GM21619 (cell line): ENCODE data around the gene CCL13.
"Not testable (repeated sequence)": the region's sequence is repeated elsewhere in the genome, so short reads cannot be mapped to it uniquely, and the experiment has no call there.

ENCODE experiments used
- ATAC-seq: cut with Tn5 transposase; IDR thresholded peaks from one replicate; pipeline ENCODE4 v1.9.1; 2021; ENCODE audit not compliant: unreplicated experiment

The CCL13 gene

GRCh38 chr17:34356194-34356593 lies at the start of gene CCL13:
TSS of gene CCL13 (plus strand) at chr17:34356480. CDS start at chr17:34356527, 47 bp downstream.
- ATAC-seq: no peak

GRCh38 chr17:34307110-34307509 lies 49.2 kb upstream of the CCL13 start:
- ATAC-seq: no peak

DNA sequence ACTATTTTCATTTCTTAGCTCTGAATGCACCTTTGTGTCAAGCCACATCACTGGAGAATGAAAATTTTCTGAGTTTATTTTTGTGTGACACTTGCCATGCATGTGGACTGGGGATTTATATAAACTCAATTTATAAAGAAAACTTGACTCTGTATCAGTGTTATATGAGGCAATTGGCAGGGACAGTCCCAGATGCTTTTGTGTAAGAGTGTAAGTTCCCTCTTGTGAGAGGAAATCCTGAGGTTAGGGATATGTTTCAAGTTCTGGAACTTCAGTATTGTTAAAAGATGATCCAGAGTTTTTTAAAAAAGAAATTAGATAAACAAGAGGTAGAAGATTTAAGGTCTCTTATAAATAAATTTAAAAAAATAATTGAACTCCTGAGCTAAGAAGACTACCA lies 47.9 kb upstream of the CCL13 start:
- no peak for ATAC-seq

GRCh38 chr17:34311291-34311690 lies 45.0 kb upstream of the CCL13 start:
- no peak for ATAC-seq

DNA sequence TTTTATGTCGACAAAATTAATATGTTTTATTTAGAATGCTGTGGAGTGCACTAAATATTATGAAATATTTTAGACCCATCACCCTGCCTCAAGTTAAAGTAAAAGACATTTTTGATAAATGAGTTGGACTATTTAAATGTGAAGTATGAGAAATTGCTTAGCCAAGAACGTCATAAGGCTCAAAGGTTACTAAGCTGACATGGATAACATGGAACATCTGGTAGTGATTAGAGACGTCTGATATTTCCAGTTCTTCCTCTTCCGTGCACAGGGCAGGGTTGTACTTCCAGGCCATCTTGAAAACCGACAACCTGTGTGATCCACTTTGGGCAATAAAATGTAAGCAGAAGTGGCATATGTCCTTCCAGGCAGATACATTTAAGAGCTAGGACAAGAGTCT lies 44.2 kb upstream of the CCL13 start:
- ATAC-seq: no peak

- no peak for ATAC-seq
Measured at GRCh38 chr17:34313164-34313563, 43.1 kb upstream of the CCL13 start.

DNA sequence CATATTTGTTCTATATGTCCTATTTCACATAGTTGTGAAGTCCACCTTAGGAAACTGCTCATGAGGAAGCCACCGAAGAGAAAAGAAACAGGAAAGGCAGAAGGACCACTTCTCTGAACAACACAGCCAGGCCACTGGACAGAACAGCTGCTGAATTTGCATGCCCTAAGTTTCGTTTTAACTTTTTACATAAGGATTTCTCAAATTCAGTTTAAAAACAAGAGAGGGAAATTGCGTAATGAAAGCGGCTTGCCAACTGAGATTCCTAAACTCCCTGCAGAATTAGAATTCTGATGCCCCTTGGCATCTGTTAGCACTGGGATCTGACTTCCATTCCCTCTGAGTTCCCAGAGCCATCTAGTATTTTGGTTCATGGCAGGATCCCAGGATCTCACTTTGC lies 42.0 kb upstream of the CCL13 start:
- no peak for ATAC-seq

DNA sequence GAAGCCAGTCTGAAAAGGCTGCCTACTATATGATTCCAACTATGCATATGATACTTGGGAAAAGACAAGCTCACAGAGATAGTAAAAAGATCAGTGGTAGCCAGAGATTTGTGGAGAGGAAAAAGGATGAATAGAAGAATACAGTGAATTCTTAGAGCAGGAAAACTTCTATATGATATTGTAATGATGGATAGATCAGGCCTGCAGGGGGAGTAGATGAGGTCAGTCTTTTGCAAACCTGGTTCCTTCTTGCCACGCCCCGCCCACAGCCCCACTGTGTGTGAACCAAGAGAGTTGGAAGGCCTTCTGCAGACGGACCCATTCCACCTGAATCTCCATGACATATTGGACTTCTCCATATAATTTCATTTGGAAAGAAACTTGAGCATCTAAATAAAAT lies 37.8 kb upstream of the CCL13 start:
- no peak for ATAC-seq

GRCh38 chr17:34319039-34319483 lies 37.2 kb upstream of the CCL13 start, which contains the start of gene CCL8:
TSS of gene CCL8 (plus strand) at chr17:34319435. CDS start at chr17:34319502, 67 bp downstream.
- no peak for ATAC-seq

DNA sequence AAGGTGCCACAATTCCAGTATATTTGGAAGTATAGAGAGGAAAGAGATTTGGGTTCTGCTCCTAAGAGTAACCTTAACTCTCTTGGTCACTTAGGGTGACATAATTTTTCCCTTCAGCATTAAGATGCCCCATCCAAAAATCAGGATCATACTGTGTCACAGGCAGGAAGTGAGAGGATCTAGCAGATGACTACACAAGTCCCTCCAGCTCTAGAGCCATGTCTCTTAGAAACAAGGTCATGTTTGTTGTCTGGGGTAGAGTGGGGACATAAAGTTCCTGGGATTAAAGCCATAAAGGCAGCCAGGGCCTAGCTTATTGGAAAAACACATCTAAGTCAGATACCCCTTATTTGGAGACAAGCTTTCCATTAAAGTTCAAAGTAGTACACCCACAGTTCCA lies 34.3 kb upstream of the CCL13 start:
- no peak for ATAC-seq

GRCh38 chr17:34327580-34327979 lies 28.7 kb upstream of the CCL13 start:
- ATAC-seq: not testable (repeated sequence)

- no peak for ATAC-seq
Measured at GRCh38 chr17:34337701-34338100, 18.6 kb upstream of the CCL13 start.

- ATAC-seq: no peak
Measured at GRCh38 chr17:34339138-34339770, 17.0 kb upstream of the CCL13 start.

DNA sequence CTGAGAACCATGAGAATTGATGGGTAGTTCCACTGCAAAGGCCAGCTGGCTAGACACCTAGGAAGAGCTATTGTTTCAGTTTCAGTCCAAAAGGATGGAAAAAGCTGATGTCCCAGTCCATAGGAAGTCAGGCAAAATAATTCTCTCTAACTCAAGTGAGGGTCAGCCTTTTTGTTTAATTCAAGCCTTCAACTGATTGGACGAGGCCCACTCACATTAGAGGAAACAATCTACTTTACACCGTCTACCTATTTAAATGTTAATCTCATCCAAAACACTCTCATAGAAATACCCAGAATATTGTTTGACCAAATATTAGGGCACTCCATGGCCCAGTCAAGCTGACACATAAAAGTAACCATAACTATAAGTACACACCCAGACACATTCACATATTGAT lies 14.4 kb upstream of the CCL13 start:
- ATAC-seq: no peak

GRCh38 chr17:34347063-34347462 lies 9.2 kb upstream of the CCL13 start:
- no peak for ATAC-seq

DNA sequence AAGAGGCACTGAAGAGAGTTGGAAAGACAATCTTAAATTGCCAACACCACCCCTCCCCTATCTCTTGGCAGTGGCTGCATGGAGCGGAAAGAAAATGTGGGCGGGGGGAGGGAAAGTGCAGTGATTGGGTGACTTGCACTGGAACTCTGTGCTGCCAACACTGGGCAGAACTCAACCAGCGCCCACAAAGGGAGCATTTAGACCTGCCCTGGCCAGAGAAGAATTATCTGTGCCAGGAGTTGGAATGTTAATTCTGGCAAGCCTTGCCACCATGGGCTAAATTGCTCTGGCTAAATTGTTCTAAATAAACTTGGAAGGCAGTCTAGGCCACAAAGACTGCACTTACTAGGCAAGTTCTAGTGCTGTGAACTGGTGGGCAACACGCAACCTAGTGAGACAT lies 6.5 kb upstream of the CCL13 start:
- no peak for ATAC-seq

DNA sequence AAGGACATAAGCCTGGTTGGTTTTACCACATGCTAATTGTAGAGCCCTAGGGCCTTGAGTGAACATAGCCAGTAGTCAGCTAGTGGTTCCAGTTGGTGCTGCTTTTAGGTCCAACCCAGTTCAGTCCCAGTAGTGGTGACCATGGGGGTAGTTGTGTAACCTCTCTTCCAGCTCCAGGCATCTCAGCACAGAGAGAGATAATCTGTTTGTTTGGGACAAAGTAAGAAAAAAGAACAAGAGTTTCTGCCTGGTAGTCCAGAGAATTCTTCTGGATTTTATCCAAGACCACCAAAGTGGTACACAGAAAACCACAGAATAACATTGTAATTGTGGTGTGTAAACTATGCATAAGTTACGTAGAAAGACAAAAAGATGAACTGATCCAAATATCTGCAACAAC lies 5.2 kb upstream of the CCL13 start:
- no peak for ATAC-seq

DNA sequence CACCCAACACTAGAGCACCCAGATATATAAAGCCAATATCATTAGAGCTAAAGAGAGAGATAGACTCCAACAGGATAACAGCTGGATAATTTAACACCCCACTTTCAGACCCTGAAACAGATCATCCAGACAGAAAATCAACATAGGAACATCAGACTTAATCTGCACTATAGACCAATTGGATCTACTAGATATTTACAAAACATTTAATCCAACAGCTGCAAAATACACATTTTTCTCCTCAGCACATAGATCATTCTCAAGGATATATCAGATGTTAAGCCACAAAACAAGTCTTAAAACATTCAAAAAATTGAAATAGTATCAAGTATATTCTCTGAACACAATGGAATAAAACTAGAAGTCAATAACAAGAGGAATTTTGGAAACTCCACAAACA lies 4.1 kb upstream of the CCL13 start:
- ATAC-seq: no peak

DNA sequence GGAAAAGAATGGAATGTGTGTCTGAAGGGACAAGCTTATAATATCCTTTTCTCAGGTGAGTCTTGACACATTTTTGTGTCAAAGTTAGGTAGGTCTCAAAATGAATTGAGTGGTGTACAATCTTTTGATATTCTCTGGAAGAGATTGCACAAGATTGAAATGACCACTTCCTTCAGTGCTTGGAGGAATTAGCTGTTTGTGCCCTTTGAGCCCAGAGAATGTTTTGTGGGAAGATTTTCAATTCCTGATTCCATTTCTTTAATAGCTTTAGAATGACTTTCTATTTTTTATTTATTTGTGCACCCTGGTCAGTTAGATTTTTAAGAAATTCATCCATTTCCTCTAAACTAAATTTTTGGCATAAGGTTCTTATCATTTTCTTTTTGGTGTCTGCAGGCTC lies 1.6 kb upstream of the CCL13 start:
- no peak for ATAC-seq

- ATAC-seq: no peak
Measured at GRCh38 chr17:34357398-34357797, 1.1 kb downstream of the CCL13 start.

DNA sequence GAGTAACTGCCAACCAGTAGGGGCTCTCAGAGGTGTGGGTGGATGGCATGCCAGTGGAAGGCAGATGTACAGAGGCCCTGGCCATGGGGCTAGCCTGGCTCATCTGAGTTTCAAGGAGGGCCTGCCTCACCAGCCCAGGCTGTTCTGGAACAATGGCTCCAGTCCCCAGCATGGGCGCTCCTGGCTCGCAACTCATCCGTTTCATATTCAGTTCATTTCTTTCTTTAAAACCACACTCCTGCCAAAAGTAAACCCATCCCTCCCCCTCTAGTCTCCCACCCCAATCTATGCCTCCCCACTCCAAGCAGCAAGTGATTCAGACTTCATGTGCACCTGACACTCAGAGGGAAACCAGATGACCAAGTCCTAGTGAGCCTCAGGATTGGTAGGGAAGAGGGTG lies 2.4 kb downstream of the CCL13 start:
- ATAC-seq: no peak

GRCh38 chr17:34360601-34361270 lies 4.5 kb downstream of the CCL13 start:
- no peak for ATAC-seq
